Hepatocyte (in vitro differentiated cells): ENCODE data around the gene DHRS7. TPM values are rescaled to one million over a fixed set of nuclear protein-coding genes. Genes with fewer than 3 reads are reported as not detected.

Source experiments
- DNase-seq: peaks from one replicate; pipeline ENCODE4 v3.0.0-alpha.2; 2016; ENCODE audit warnings: low spot score
- H2AFZ ChIP-seq: fragments of 200-600 bp; sonication (generic); 2 replicates; pipeline ENCODE4 v1.6.0; 2016; ENCODE audit warnings: antibody characterized with exemption, mild to moderate bottlenecking
- H3K27ac ChIP-seq: fragments of 200-600 bp; sonication (generic); 2 replicates; pipeline ENCODE4 v1.5.1; 2016; ENCODE audit warnings: mild to moderate bottlenecking
- H3K27me3 ChIP-seq: fragments of 200-600 bp; sonication (generic); 2 replicates; pipeline ENCODE4 v1.6.1; 2016
- H3K36me3 ChIP-seq: fragments of 200-600 bp; sonication (generic); replicated peaks from 2 replicates; pipeline ENCODE4 v1.5.1; 2016; ENCODE audit warnings: low read depth; ENCODE audit not compliant: insufficient read depth
- H3K4me1 ChIP-seq: fragments of 200-600 bp; sonication (generic); 2 replicates; pipeline ENCODE4 v1.5.1; 2016; ENCODE audit warnings: mild to moderate bottlenecking, moderate library complexity; ENCODE audit not compliant: insufficient read depth
- H3K4me2 ChIP-seq: fragments of 200-600 bp; sonication (generic); 2 replicates; pipeline ENCODE4 v1.6.0; 2016
- H3K4me3 ChIP-seq: fragments of 200-600 bp; sonication (generic); 2 replicates; pipeline ENCODE4 v1.5.1; 2016; ENCODE audit warnings: mild to moderate bottlenecking
- H3K79me2 ChIP-seq: fragments of 200-600 bp; sonication (generic); 2 replicates; pipeline ENCODE4 v1.6.0; 2017; ENCODE audit warnings: mild to moderate bottlenecking
- H3K9me2 ChIP-seq: fragments of 200-600 bp; sonication (generic); replicated peaks from 2 replicates; pipeline ENCODE4 v1.6.0; 2017; ENCODE audit warnings: mild to moderate bottlenecking; ENCODE audit not compliant: insufficient read depth
- H3K9me3 ChIP-seq: fragments of 200-600 bp; sonication (generic); 2 replicates; pipeline ENCODE4 v1.5.1; 2016; ENCODE audit warnings: low read depth, mild to moderate bottlenecking
- H4K20me1 ChIP-seq: fragments of 200-600 bp; sonication (generic); 2 replicates; pipeline ENCODE4 v1.6.0; 2016; ENCODE audit warnings: mild to moderate bottlenecking; ENCODE audit not compliant: insufficient read depth, poor library complexity, severe bottlenecking
- EZH2 ChIP-seq: fragments of 200-600 bp; sonication (generic); IDR thresholded peaks from 2 replicates; pipeline ENCODE4 v1.6.1; 2016; ENCODE audit warnings: antibody characterized with exemption, mild to moderate bottlenecking, borderline replicate concordance
- EZH2phosphoT487 ChIP-seq: fragments of 200-600 bp; sonication (generic); IDR thresholded peaks from one replicate; pipeline ENCODE4 v1.6.1; 2018; ENCODE audit warnings: antibody characterized with exemption, mild to moderate bottlenecking, low read depth, moderate library complexity; ENCODE audit not compliant: unreplicated experiment, severe bottlenecking
- WGBS: methylation state at CpG from one replicate; pipeline ENCODE4 v1.1.6; 2016; ENCODE audit warnings: low lambda C conversion rate; ENCODE audit errors: missing lambda C conversion rate; 5-methylcytosine and 5-hydroxymethylcytosine counted together
- polyA plus RNA-seq: library from polyadenylated mRNA; unstranded; fragments of >200 nt; fragmentation: Nextera tagmentation; extraction: Ambion mirVana; gene quantifications from 2 replicates; pipeline ENCODE4 v1.2.1, GENCODE V29; 2016
- total RNA-seq: library from RNA; depleted of rRNA; stranded (reverse); fragments of >200 nt; gene quantifications from 2 replicates; pipeline ENCODE4 v1.2.3, GENCODE V29; 2014
- TF ChIP-seq, protein P1 (sequence below): fragments of 200-600 bp; sonication (generic); IDR thresholded peaks from 2 replicates; pipeline ENCODE4 v1.5.1; 2016; ENCODE audit warnings: antibody characterized with exemption, mild to moderate bottlenecking; ENCODE audit not compliant: poor library complexity

DHRS7 gene
- total and polyA plus RNA-seq, 2 experiments from 2014 or later = 389 TPM

DNA sequence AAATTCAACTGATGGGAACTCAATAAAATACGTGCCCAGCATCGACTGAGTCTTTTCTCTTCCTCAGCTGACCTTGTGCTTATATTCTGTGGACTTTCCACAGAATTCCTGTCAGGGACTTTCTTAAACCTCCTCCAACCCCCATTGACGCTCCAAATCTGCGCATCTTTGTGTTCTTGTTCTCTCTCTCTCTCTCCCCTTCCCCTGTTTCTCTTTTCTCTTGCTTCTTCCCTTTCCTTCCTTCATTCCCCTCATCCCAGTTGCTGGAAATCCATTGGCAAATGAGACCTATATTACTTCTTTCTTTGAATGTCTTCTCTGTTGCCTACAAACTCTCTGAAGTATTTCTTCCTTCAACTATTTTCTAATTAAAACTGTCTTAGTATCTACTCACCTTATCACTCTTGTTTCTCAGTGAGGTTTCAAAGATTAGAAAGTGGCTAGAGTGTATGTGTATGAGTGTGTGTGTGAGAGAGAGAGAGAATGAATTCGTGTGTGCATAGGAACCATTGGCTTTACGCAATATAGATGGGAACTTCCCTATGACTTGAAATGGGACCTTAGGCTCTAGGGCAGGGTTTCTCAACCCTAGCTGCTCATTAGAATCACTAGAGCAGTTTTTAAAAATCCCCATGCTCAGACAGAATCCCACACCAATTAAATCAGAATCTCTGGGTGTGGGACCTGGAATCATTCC, 41.8 kb upstream of the DHRS7 start:
- Histone ChIP-seq H3K36me3 (no peaks in the 10 kb centered on the region), H4K20me1 (no peaks in the 10 kb centered on the region), H2AFZ (no peak overlapping the region), H3K79me2 (no peaks in the 10 kb centered on the region), H3K4me3 (no peak overlapping the region), H3K4me1 (no peaks in the 10 kb centered on the region), H3K27ac (no peak overlapping the region), H3K27me3 (peaks cover 4% of the 10 kb centered on the region), H3K9me2 (no peaks in the 10 kb centered on the region), H3K9me3 (no peaks in the 10 kb centered on the region), H3K4me2 (no peak overlapping the region)
- TF ChIP-seq, protein P1, sequence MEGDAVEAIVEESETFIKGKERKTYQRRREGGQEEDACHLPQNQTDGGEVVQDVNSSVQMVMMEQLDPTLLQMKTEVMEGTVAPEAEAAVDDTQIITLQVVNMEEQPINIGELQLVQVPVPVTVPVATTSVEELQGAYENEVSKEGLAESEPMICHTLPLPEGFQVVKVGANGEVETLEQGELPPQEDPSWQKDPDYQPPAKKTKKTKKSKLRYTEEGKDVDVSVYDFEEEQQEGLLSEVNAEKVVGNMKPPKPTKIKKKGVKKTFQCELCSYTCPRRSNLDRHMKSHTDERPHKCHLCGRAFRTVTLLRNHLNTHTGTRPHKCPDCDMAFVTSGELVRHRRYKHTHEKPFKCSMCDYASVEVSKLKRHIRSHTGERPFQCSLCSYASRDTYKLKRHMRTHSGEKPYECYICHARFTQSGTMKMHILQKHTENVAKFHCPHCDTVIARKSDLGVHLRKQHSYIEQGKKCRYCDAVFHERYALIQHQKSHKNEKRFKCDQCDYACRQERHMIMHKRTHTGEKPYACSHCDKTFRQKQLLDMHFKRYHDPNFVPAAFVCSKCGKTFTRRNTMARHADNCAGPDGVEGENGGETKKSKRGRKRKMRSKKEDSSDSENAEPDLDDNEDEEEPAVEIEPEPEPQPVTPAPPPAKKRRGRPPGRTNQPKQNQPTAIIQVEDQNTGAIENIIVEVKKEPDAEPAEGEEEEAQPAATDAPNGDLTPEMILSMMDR = no peak
- TF ChIP-seq EZH2 = no peak
- TF ChIP-seq EZH2phosphoT487 = no peak
- DNase-seq = no peak
- 93% methylated on average over 6 of the region's 6 CpGs for WGBS

DNA sequence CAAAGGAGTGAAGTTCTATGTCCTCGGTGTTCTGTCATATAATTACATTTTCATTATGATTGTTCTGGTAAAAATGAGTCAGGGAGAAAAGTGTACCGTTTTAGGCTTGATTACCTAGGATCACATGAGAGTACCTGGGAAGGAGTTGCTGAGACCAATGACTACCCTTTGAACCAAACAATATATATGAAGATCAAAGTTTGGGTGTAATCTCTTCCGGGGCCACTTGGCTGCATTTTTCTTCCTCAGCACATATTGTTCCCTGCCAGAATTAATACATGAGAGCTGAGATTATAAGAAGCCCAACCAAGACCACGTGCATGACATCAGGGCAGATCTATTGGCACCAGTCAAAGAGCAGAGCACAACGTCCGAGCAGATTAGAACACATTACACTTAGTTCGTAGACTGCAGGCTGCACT, 41.1 kb upstream of the DHRS7 start:
- no peak overlapping the region for H3K4me3 ChIP-seq
- TF ChIP-seq EZH2 (no peak), EZH2phosphoT487 (no peak)
- TF ChIP-seq, protein P1 = no peak

DNA sequence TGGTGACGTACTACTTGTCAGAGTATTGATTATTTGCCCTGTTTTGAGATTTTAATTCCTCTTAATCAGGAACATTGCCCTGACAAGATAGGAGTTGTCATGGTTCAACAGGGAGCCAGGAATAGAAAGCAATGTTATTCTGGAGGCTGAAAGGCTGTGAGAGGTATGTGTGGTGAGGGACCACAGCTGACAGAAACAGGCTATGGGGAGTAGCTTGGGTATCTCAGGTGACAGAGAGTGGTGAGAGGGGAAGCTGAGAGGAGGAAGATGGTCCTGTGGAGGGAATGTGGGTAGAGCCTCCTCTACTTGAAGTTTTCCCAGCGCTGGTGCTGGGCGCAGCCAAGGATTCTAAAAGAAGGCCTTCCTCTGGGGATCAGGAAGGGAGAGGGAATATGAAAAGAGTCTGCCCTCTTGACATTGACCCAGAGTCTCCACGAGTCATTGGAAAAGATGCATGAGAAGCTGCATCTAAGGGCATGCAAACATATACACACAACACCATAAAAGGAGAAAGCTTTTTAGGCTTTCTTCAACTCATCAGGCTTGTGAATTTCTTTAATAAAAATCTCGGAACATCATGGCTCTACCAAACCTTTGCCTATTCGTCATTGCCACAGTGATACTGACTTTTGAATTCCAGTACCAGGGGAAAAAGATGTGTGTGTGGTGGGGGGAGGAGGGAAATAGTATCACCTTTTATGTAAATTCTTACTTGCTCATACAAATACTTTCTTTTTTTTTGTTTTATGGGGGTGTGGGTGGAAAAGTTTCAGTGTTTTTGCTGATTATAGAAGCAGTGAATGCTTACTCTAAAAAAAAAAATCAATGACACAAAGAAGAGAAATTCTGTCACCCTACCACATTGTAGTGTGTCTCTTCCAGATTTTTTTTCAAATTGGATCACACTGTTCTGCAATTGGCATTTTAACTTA, 39.9 kb upstream of the DHRS7 start:
- H3K27ac ChIP-seq = no peak overlapping the region
- no peak overlapping the region for H3K4me3 ChIP-seq
- H3K9me2 ChIP-seq = no peaks in the 10 kb centered on the region
- no peak overlapping the region for H3K4me2 ChIP-seq
- 80% methylated on average over 6 of the region's 6 CpGs for WGBS
- H3K79me2 ChIP-seq = no peaks in the 10 kb centered on the region
- H2AFZ ChIP-seq = no peak overlapping the region
- H3K4me1 ChIP-seq = no peaks in the 10 kb centered on the region
- peaks cover 4% of the 10 kb centered on the region for H3K27me3 ChIP-seq
- no peaks in the 10 kb centered on the region for H3K9me3 ChIP-seq
- TF ChIP-seq, protein P1 = no peak
- TF ChIP-seq EZH2 = no peak
- no peak for TF ChIP-seq EZH2phosphoT487
- H3K36me3 ChIP-seq = no peaks in the 10 kb centered on the region
- no peak for DNase-seq
- no peaks in the 10 kb centered on the region for H4K20me1 ChIP-seq

More for the DNA sequence above, 41.1 kb upstream of the DHRS7 start:
- Histone ChIP-seq H3K9me2 (no peaks in the 10 kb centered on the region), H3K79me2 (no peaks in the 10 kb centered on the region), H3K27me3 (peaks cover 4% of the 10 kb centered on the region), H3K4me2 (no peak overlapping the region), H3K27ac (no peak overlapping the region), H4K20me1 (no peaks in the 10 kb centered on the region), H3K9me3 (no peaks in the 10 kb centered on the region), H3K36me3 (no peaks in the 10 kb centered on the region), H2AFZ (no peak overlapping the region), H3K4me1 (no peaks in the 10 kb centered on the region)
- DNase-seq = no peak
- WGBS = 91% methylated on average over 7 of the region's 7 CpGs
